ENCODE data around the gene TCEANC2.

TCEANC2 gene

GRCh38 chr1:54108156-54108555 is 54.7 kb downstream of the TCEANC2 start:
- Histone ChIP-seq H4K20me1 (ENCODE audit: insufficient read depth) (no peaks in the 10 kb centered on the region), H3K36me3 (ENCODE audit: insufficient read depth) (no peaks in the 10 kb centered on the region), H3K4me2 (no peak overlapping the region), H2AFZ (ENCODE audit: low read depth) (no peak overlapping the region), H3K9ac (no peak overlapping the region), H3K27me3 (ENCODE audit: insufficient read depth, low read depth) (no peaks in the 10 kb centered on the region), H3K4me3 (IDR thresholded peaks at IDR 0.05; ENCODE audit: insufficient read depth, low read depth, low read length) (no peak overlapping the region), H3K4me1 (ENCODE audit: low read depth, poor library complexity, severe bottlenecking) (no peaks in the 10 kb centered on the region), H3K79me2 (ENCODE audit: insufficient read depth, low read depth) (no peaks in the 10 kb centered on the region), H3K27ac (no peak overlapping the region)
- TF ChIP-seq, protein P1, sequence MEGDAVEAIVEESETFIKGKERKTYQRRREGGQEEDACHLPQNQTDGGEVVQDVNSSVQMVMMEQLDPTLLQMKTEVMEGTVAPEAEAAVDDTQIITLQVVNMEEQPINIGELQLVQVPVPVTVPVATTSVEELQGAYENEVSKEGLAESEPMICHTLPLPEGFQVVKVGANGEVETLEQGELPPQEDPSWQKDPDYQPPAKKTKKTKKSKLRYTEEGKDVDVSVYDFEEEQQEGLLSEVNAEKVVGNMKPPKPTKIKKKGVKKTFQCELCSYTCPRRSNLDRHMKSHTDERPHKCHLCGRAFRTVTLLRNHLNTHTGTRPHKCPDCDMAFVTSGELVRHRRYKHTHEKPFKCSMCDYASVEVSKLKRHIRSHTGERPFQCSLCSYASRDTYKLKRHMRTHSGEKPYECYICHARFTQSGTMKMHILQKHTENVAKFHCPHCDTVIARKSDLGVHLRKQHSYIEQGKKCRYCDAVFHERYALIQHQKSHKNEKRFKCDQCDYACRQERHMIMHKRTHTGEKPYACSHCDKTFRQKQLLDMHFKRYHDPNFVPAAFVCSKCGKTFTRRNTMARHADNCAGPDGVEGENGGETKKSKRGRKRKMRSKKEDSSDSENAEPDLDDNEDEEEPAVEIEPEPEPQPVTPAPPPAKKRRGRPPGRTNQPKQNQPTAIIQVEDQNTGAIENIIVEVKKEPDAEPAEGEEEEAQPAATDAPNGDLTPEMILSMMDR (conservative IDR thresholded peaks at IDR 0.05; ENCODE audit: low read depth, low read length) = no peak

- no peak overlapping the region for H3K9ac ChIP-seq
- no peaks in the 10 kb centered on the region for H3K4me1 ChIP-seq (ENCODE audit: low read depth, poor library complexity, severe bottlenecking)
- TF ChIP-seq, protein P1 (conservative IDR thresholded peaks at IDR 0.05; ENCODE audit: low read depth, low read length) = no peak
These were observed 56.0 kb downstream of the TCEANC2 start for GRCh38 chr1:54109129-54110090.

GRCh38 chr1:54110996-54111395 is 57.6 kb downstream of the TCEANC2 start:
- no peaks in the 10 kb centered on the region for H3K4me1 ChIP-seq (ENCODE audit: low read depth, poor library complexity, severe bottlenecking)
- H2AFZ ChIP-seq (ENCODE audit: low read depth) = no peak overlapping the region
- H3K27me3 ChIP-seq (ENCODE audit: insufficient read depth, low read depth) = no peaks in the 10 kb centered on the region
- H3K4me3 ChIP-seq (IDR thresholded peaks at IDR 0.05; ENCODE audit: insufficient read depth, low read depth, low read length) = no peak overlapping the region
- TF ChIP-seq, protein P1 (conservative IDR thresholded peaks at IDR 0.05; ENCODE audit: low read depth, low read length) = no peak
- H3K27ac ChIP-seq = no peak overlapping the region
- no peaks in the 10 kb centered on the region for H3K36me3 ChIP-seq (ENCODE audit: insufficient read depth)
- no peaks in the 10 kb centered on the region for H3K79me2 ChIP-seq (ENCODE audit: insufficient read depth, low read depth)
- H3K4me2 ChIP-seq = no peak overlapping the region
- H3K9ac ChIP-seq = no peak overlapping the region
- H4K20me1 ChIP-seq (ENCODE audit: insufficient read depth) = no peaks in the 10 kb centered on the region

More at GRCh38 chr1:54109129-54110090, 56.0 kb downstream of the TCEANC2 start:
- no peak overlapping the region for H2AFZ ChIP-seq (ENCODE audit: low read depth)
- H3K4me2 ChIP-seq = no peak overlapping the region
- no peak overlapping the region for H3K4me3 ChIP-seq (IDR thresholded peaks at IDR 0.05; ENCODE audit: insufficient read depth, low read depth, low read length)
- H3K36me3 ChIP-seq (ENCODE audit: insufficient read depth) = no peaks in the 10 kb centered on the region
- no peaks in the 10 kb centered on the region for H3K79me2 ChIP-seq (ENCODE audit: insufficient read depth, low read depth)
- H3K27me3 ChIP-seq (ENCODE audit: insufficient read depth, low read depth) = no peaks in the 10 kb centered on the region
- no peak overlapping the region for H3K27ac ChIP-seq
- H4K20me1 ChIP-seq (ENCODE audit: insufficient read depth) = no peaks in the 10 kb centered on the region

GRCh38 chr1:54111624-54112023 is 58.2 kb downstream of the TCEANC2 start:
- no peaks in the 10 kb centered on the region for H3K79me2 ChIP-seq (ENCODE audit: insufficient read depth, low read depth)
- H3K36me3 ChIP-seq (ENCODE audit: insufficient read depth) = no peaks in the 10 kb centered on the region
- no peak overlapping the region for H3K4me3 ChIP-seq (IDR thresholded peaks at IDR 0.05; ENCODE audit: insufficient read depth, low read depth, low read length)
- TF ChIP-seq, protein P1 (conservative IDR thresholded peaks at IDR 0.05; ENCODE audit: low read depth, low read length) = no peak
- no peak overlapping the region for H3K27ac ChIP-seq
- H4K20me1 ChIP-seq (ENCODE audit: insufficient read depth) = no peaks in the 10 kb centered on the region
- no peaks in the 10 kb centered on the region for H3K4me1 ChIP-seq (ENCODE audit: low read depth, poor library complexity, severe bottlenecking)
- H3K27me3 ChIP-seq (ENCODE audit: insufficient read depth, low read depth) = no peaks in the 10 kb centered on the region
- H3K9ac ChIP-seq = no peak overlapping the region
- no peak overlapping the region for H3K4me2 ChIP-seq
- H2AFZ ChIP-seq (ENCODE audit: low read depth) = no peak overlapping the region
